IMR-90 (cell line): Measurements from ENCODE around the gene CLASRP. TPM values are rescaled to one million over a fixed set of nuclear protein-coding genes. Genes with fewer than 3 reads are reported as not detected.

Source experiments
- ATAC-seq: fragments of 200-7000 bp; cut with Tn5 transposase; 2 replicates; pipeline ENCODE4 v1.9.1; 2020; ENCODE audit warnings: low read depth, mild to moderate bottlenecking, moderate library complexity
- BruUV-seq: library from RNA; stranded (reverse); fragments of 400-500 nt; replicated peaks from 2 replicates; lab custom pipeline; 2021; lab: Mats Ljungman, UMichigan
- CTCF ChIA-PET: fragments of 300-600 bp; formaldehyde crosslinking; extraction: SDS; loops from one replicate; lab custom pipeline; 2021; ENCODE audit warnings: antibody characterized with exemption; lab: Yijun Ruan, JAX
- POLR2A ChIA-PET: fragments of 300-600 bp; sonication (Branson Sonifier 250); formaldehyde crosslinking; loops from one replicate; lab custom pipeline; 2022; ENCODE audit warnings: antibody characterized with exemption; ENCODE audit not compliant: unreplicated experiment; lab: Charles Lee
- DNase-seq: peaks from one replicate; pipeline ENCODE4 v3.0.0; 2013
- H2AFZ ChIP-seq: replicated peaks from 2 replicates; pipeline ENCODE3; 2013; ENCODE audit warnings: low read length, mild to moderate bottlenecking; ENCODE audit not compliant: poor library complexity
- H2AK5ac ChIP-seq: 2 replicates; pipeline ENCODE4 v1.6.1; 2013; ENCODE audit warnings: low read depth, low read length, inconsistent platforms
- H2AK9ac ChIP-seq: replicated peaks from 2 replicates; pipeline ENCODE3; 2013; ENCODE audit warnings: mild to moderate bottlenecking, low read depth, low read length, moderate library complexity; ENCODE audit not compliant: poor library complexity
- H2BK120ac ChIP-seq: 2 replicates; pipeline ENCODE4 v1.6.1; 2013; ENCODE audit warnings: low read depth, low read length, inconsistent platforms
- H2BK15ac ChIP-seq: 3 replicates; pipeline ENCODE4 v1.6.1; 2013; ENCODE audit warnings: low read depth, low read length, inconsistent platforms
- H2BK20ac ChIP-seq: 2 replicates; pipeline ENCODE4 v1.6.1; 2013; ENCODE audit warnings: low read depth, mild to moderate bottlenecking, inconsistent platforms, low read length, moderate library complexity
- H2BK5ac ChIP-seq: 2 replicates; pipeline ENCODE4 v1.6.1; 2013; ENCODE audit warnings: mild to moderate bottlenecking, low read depth, low read length, inconsistent platforms; ENCODE audit not compliant: poor library complexity, severe bottlenecking
- H3K14ac ChIP-seq: replicated peaks from 2 replicates; pipeline ENCODE4 v1.6.1; 2013; ENCODE audit warnings: low read depth, low read length, inconsistent platforms
- H3K18ac ChIP-seq: 2 replicates; pipeline ENCODE4 v1.6.1; 2013; ENCODE audit warnings: low read depth, low read length, control low read depth
- H3K23ac ChIP-seq: 2 replicates; pipeline ENCODE4 v1.6.1; 2013; ENCODE audit warnings: low read depth, low read length, inconsistent platforms
- H3K27ac ChIP-seq: 2 replicates; pipeline ENCODE4 v1.5.1; 2013; ENCODE audit warnings: mild to moderate bottlenecking, control low read depth, low read length; ENCODE audit not compliant: insufficient read depth
- H3K27me3 ChIP-seq: 2 replicates; pipeline ENCODE4 v1.6.1; 2013; ENCODE audit warnings: low read length; ENCODE audit not compliant: control insufficient read depth, insufficient read depth
- H3K36me3 ChIP-seq: 2 replicates; pipeline ENCODE4 v1.6.1; 2013; ENCODE audit warnings: low read length, mixed read lengths; ENCODE audit not compliant: control insufficient read depth, insufficient read depth
- H3K4ac ChIP-seq: 2 replicates; pipeline ENCODE4 v1.6.1; 2013; ENCODE audit warnings: low read depth, low read length, inconsistent platforms
- H3K4me1 ChIP-seq: 2 replicates; pipeline ENCODE4 v1.6.1; 2013; ENCODE audit warnings: low read length, mixed read lengths; ENCODE audit not compliant: control insufficient read depth, insufficient read depth
- H3K4me2 ChIP-seq: 2 replicates; pipeline ENCODE4 v1.6.1; 2013; ENCODE audit warnings: low read depth, mild to moderate bottlenecking, control low read depth, low read length, moderate library complexity
- H3K4me3 ChIP-seq: 2 replicates; pipeline ENCODE4 v1.5.1; 2013; ENCODE audit warnings: low read depth, mild to moderate bottlenecking, control low read depth, low read length, moderate library complexity; ENCODE audit not compliant: insufficient read depth
- H3K56ac ChIP-seq: 2 replicates; pipeline ENCODE4 v1.6.1; 2013; ENCODE audit warnings: low read length, inconsistent platforms; ENCODE audit not compliant: insufficient read depth; ENCODE audit errors: extremely low read depth
- H3K79me1 ChIP-seq, 2 experiments: 2 replicates each; pipeline ENCODE4 v1.6.1; 2013; ENCODE audit warnings: low read length in 2 of 2, inconsistent platforms in 1 of 2, low read depth in 1 of 2
- H3K9ac ChIP-seq: 2 replicates; pipeline ENCODE4 v1.6.1; 2013; ENCODE audit warnings: low read depth, low read length, control low read depth
- H3K9me1 ChIP-seq: 2 replicates; pipeline ENCODE4 v1.6.1; 2013; ENCODE audit warnings: low read length, inconsistent platforms; ENCODE audit not compliant: insufficient read depth
- H3K9me3 ChIP-seq: 2 replicates; pipeline ENCODE4 v1.6.1; 2013; ENCODE audit warnings: low read length; ENCODE audit not compliant: control insufficient read depth, insufficient read depth
- H4K20me1 ChIP-seq: 2 replicates; pipeline ENCODE4 v1.6.1; 2013; ENCODE audit warnings: low read length, inconsistent platforms; ENCODE audit not compliant: insufficient read depth
- H4K5ac ChIP-seq: 2 replicates; pipeline ENCODE4 v1.6.1; 2013; ENCODE audit warnings: mild to moderate bottlenecking, low read depth, low read length, control low read depth
- H4K8ac ChIP-seq, 2 experiments: 2 replicates each; pipeline ENCODE4 v1.6.1; 2013; ENCODE audit warnings: low read depth in 2 of 2, low read length in 2 of 2, control low read depth in 1 of 2, inconsistent platforms in 1 of 2
- H4K91ac ChIP-seq: 2 replicates; pipeline ENCODE4 v1.6.1; 2013; ENCODE audit warnings: low read depth, low read length, inconsistent platforms; ENCODE audit not compliant: insufficient read depth
- BHLHE40 ChIP-seq: fragments of 150-350 bp; IDR thresholded peaks from 2 replicates; pipeline ENCODE4 v1.6.1; 2016; ENCODE audit warnings: mild to moderate bottlenecking, low read depth, low read length
- CEBPB ChIP-seq: IDR thresholded peaks from 2 replicates; pipeline ENCODE4 v1.6.1; 2012; ENCODE audit warnings: low read depth, low read length, improper control_type of control experiment
- CHD1 ChIP-seq: IDR thresholded peaks from 2 replicates; pipeline ENCODE4 v1.6.1; 2012; ENCODE audit warnings: low read depth, low read length, improper control_type of control experiment
- CTCF ChIP-seq: conservative IDR thresholded peaks from 2 replicates; pipeline ENCODE4 v1.5.1; 2012; ENCODE audit warnings: mild to moderate bottlenecking, low read depth, low read length, improper control_type of control experiment
- ELK1 ChIP-seq: fragments of 150-350 bp; IDR thresholded peaks from 2 replicates; pipeline ENCODE4 v1.6.1; 2016; ENCODE audit warnings: low read depth, mild to moderate bottlenecking, low read length, moderate library complexity, borderline replicate concordance
- FOS ChIP-seq: fragments of 150-350 bp; IDR thresholded peaks from 2 replicates; pipeline ENCODE4 v1.6.1; 2016; ENCODE audit warnings: low read depth, low read length
- MAFK ChIP-seq: IDR thresholded peaks from 2 replicates; pipeline ENCODE4 v1.6.1; 2012; ENCODE audit warnings: low read depth, low read length, improper control_type of control experiment
- MAZ ChIP-seq: IDR thresholded peaks from 2 replicates; pipeline ENCODE4 v1.6.1; 2012; ENCODE audit warnings: low read depth, mild to moderate bottlenecking, low read length, improper control_type of control experiment, moderate library complexity, borderline replicate concordance
- MXI1 ChIP-seq: IDR thresholded peaks from 2 replicates; pipeline ENCODE4 v1.6.1; 2012; ENCODE audit warnings: low read depth, mild to moderate bottlenecking, low read length, moderate library complexity, borderline replicate concordance
- NFE2L2 ChIP-seq: fragments of 150-350 bp; IDR thresholded peaks from 2 replicates; pipeline ENCODE4 v1.6.1; 2016; ENCODE audit warnings: low read depth, mild to moderate bottlenecking, low read length
- POLR2A ChIP-seq: IDR thresholded peaks from 2 replicates; pipeline ENCODE4 v1.6.1; 2012; ENCODE audit warnings: mild to moderate bottlenecking, low read depth, low read length
- RAD21 ChIP-seq: IDR thresholded peaks from 2 replicates; pipeline ENCODE4 v1.6.1; 2012; ENCODE audit warnings: low read length, improper control_type of control experiment
- RCOR1 ChIP-seq: IDR thresholded peaks from 2 replicates; pipeline ENCODE4 v1.6.1; 2012; ENCODE audit warnings: mild to moderate bottlenecking, low read length, improper control_type of control experiment; ENCODE audit not compliant: insufficient replicate concordance
- RFX5 ChIP-seq: IDR thresholded peaks from 2 replicates; pipeline ENCODE4 v1.8.0; 2012; ENCODE audit warnings: low read depth, mild to moderate bottlenecking, low read length, moderate library complexity
- SMC3 ChIP-seq: fragments of 150-350 bp; IDR thresholded peaks from 2 replicates; pipeline ENCODE4 v1.6.1; 2016; ENCODE audit warnings: low read depth, mild to moderate bottlenecking, antibody characterized with exemption, low read length, moderate library complexity
- WGBS, 2 experiments: methylation state at CpG; one replicate each; pipeline versions ENCODE4 v1.1.5 to v1.1.7; 2013; ENCODE audit warnings: missing lambda C conversion rate in 2 of 2; ENCODE audit not compliant: insufficient read length in 1 of 2; ENCODE audit errors: extremely low coverage in 2 of 2; 5-methylcytosine and 5-hydroxymethylcytosine counted together
- dilution Hi-C: fragments of 300-500 bp; cut with HindIII; formaldehyde crosslinking; loops from one replicate; pipeline ENCODE4 v1.14.3; 2018; ENCODE audit warnings: low sequenced_read_pairs; ENCODE audit not compliant: unreplicated experiment
- in situ Hi-C: fragments of 300-500 bp; cut with MboI; formaldehyde crosslinking; loops from 3 replicates; pipeline ENCODE4 v1.14.3; 2019; ENCODE audit warnings: low sequenced_read_pairs, inconsistent platforms, mixed read lengths
- intact Hi-C: fragments of 100-400 bp; cut with micrococcal nuclease; formaldehyde crosslinking; loops from 2 replicates; pipeline ENCODE4 v1.10.0; 2022
- polyA plus RNA-seq, 3 experiments: library from polyadenylated mRNA; depleted of rRNA; stranded (reverse); fragments of >200 nt; gene quantifications; 2 replicates each; pipeline ENCODE4 v1.2.3, GENCODE V29; 2012; ENCODE audit warnings: low replicate concordance in 1 of 3
- total RNA-seq: library from RNA; depleted of rRNA; stranded (reverse); fragments of >200 nt; gene quantifications from 2 replicates; pipeline ENCODE4 v1.2.3, GENCODE V29; 2012
- TF ChIP-seq, protein P1 (sequence below): fragments of 150-350 bp; IDR thresholded peaks from 2 replicates; pipeline ENCODE4 v1.6.1; 2017; ENCODE audit warnings: mild to moderate bottlenecking, antibody characterized with exemption, low read length, low read depth

CLASRP gene
- total and polyA plus RNA-seq, 2 of the 4 experiments (the other 2 are of a cell fraction) = 19.9 to 31.7 TPM

GRCh38 chr19:45046355-45046754, 7.5 kb downstream of the CLASRP start:
- H3K9me3 ChIP-seq = no peaks in the 10 kb centered on the region
- no peaks in the 10 kb centered on the region for H3K27me3 ChIP-seq
- WGBS, 2 experiments = 100% methylated on average over 3 of the region's 7 CpGs; no CpG with 5 or more reads in 1 of the 2 experiments
- DNase-seq (no peak), ATAC-seq (no peak)
- no peak overlapping the region for H2BK5ac ChIP-seq
- H4K8ac ChIP-seq = no peak overlapping the region
- H2BK15ac ChIP-seq = no peak overlapping the region
- H3K36me3 ChIP-seq = peaks cover 40% of the 10 kb centered on the region
- no peak overlapping the region for H3K56ac ChIP-seq
- intact Hi-C loops (no loop called here), in situ Hi-C loops (no loop called here), dilution Hi-C loops (no loop called here)
- no peak overlapping the region for H2BK20ac ChIP-seq
- H4K91ac ChIP-seq = no peak overlapping the region
- no peak overlapping the region for H2AFZ ChIP-seq
- no peak overlapping the region for H3K18ac ChIP-seq
- peaks cover 83% of the 10 kb centered on the region for H4K20me1 ChIP-seq
- H2BK120ac ChIP-seq = no peak overlapping the region
- no peak overlapping the region for H4K5ac ChIP-seq
- H3K9me1 ChIP-seq = peaks cover 18% of the 10 kb centered on the region; the same call in 1 of the 2 replicates
- ChIA-PET CTCF (interaction anchor here (1.5 kb wide), 1 partner anchor 13 kb away, joined by 5 read pairs; no protein-coding TSS in a partner anchor), POLR2A (no interaction called here)
- no peak overlapping the region for H3K9ac ChIP-seq
- TF ChIP-seq RAD21 (no peak), ELK1 (no peak), RCOR1 (no peak), POLR2A (no peak), CTCF (no peak), BHLHE40 (no peak), RFX5 (no peak), MAZ (no peak), MAFK (no peak), NFE2L2 (no peak), FOS (no peak), CEBPB (no peak), SMC3 (no peak), CHD1 (no peak), MXI1 (no peak)
- TF ChIP-seq, protein P1, sequence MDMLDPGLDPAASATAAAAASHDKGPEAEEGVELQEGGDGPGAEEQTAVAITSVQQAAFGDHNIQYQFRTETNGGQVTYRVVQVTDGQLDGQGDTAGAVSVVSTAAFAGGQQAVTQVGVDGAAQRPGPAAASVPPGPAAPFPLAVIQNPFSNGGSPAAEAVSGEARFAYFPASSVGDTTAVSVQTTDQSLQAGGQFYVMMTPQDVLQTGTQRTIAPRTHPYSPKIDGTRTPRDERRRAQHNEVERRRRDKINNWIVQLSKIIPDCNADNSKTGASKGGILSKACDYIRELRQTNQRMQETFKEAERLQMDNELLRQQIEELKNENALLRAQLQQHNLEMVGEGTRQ = no peak
- no peak overlapping the region for H3K14ac ChIP-seq
- H3K23ac ChIP-seq = no peak overlapping the region
- no peak overlapping the region for H3K27ac ChIP-seq
- no TSS peak for BruUV-seq
- no peak overlapping the region for H3K4me3 ChIP-seq
- no peak overlapping the region for H3K4ac ChIP-seq
- no peak overlapping the region for H2AK5ac ChIP-seq
- no peak overlapping the region for H3K4me2 ChIP-seq
- peaks cover 2% of the 10 kb centered on the region; the same call in 1 of the 2 replicates for H3K4me1 ChIP-seq
- peaks cover 43 to 68% of the 10 kb centered on the region in 2 experiments for H3K79me1 ChIP-seq
- no peak overlapping the region for H2AK9ac ChIP-seq
